A549 (cell line): ENCODE data around the gene SAYSD1. TPM values are rescaled to one million over a fixed set of nuclear protein-coding genes. Genes with fewer than 3 reads are reported as not detected.

Experiments
- ATAC-seq, 2 experiments: fragments of 200-7000 bp in 1 of 2; fragments of >200 bp in 1 of 2; cut with Nextera tagmentation in 1 of 2; cut with Tn5 transposase in 1 of 2; 3 replicates each; pipeline versions ENCODE4 v1.8.0 to v1.9.1; 2018 to 2020; ENCODE audit warnings: mild to moderate bottlenecking in 1 of 2, moderate library complexity in 1 of 2
- CTCF ChIA-PET: fragments of 300-600 bp; sonication (Branson Sonifier 250); formaldehyde crosslinking; extraction: SDS; loops from one replicate; lab custom pipeline; 2021; ENCODE audit warnings: antibody characterized with exemption, inconsistent platforms; lab: Yijun Ruan, JAX
- POLR2A ChIA-PET: fragments of 350-600 bp; formaldehyde crosslinking; extraction: SDS; loops from one replicate; lab custom pipeline; 2021; ENCODE audit warnings: antibody characterized with exemption, inconsistent platforms; lab: Yijun Ruan, JAX
- DNase-seq, 2 experiments: peaks; one replicate each; pipeline versions ENCODE4 v3.0.0 to v3.0.0-alpha.2; 2011 to 2016; ENCODE audit warnings: low read depth in 1 of 2, low spot score in 1 of 2
- FAIRE-seq: peaks from 2 replicates; lab custom pipeline; 2011; peaks lifted over from hg19 to GRCh38; lab: Jason Lieb, UNC
- H3K27ac ChIP-seq, 2 experiments: fragments of >200 bp; sonication (Bioruptor Twin); formaldehyde crosslinking; 3 replicates each; pipeline ENCODE4 v1.5.1; 2016 to 2017
- H3K4me1 ChIP-seq: fragments of >200 bp; sonication (Bioruptor Twin); formaldehyde crosslinking; 3 replicates; pipeline ENCODE4 v1.6.1; 2016
- H3K4me2 ChIP-seq: fragments of >200 bp; sonication (Bioruptor Twin); formaldehyde crosslinking; 3 replicates; pipeline ENCODE4 v1.6.1; 2016
- H3K4me3 ChIP-seq: fragments of >200 bp; sonication (Bioruptor Twin); formaldehyde crosslinking; 3 replicates; pipeline ENCODE4 v1.5.1; 2016
- H3K9me3 ChIP-seq: fragments of >200 bp; sonication (Bioruptor Twin); formaldehyde crosslinking; 3 replicates; pipeline ENCODE4 v1.6.1; 2016
- BHLHE40 ChIP-seq: IDR thresholded peaks from 2 replicates; pipeline ENCODE4 v1.6.1; 2012; ENCODE audit warnings: low read depth, low read length, inconsistent platforms
- CBX2 ChIP-seq: fragments of 200-600 bp; sonication (generic); IDR thresholded peaks from 2 replicates; pipeline ENCODE4 v1.6.1; 2016; ENCODE audit warnings: low read depth, mild to moderate bottlenecking, borderline replicate concordance
- CEBPB ChIP-seq, 2 experiments: fragments of >200 bp in 1 of 2; sonication (Bioruptor Twin) in 1 of 2; formaldehyde crosslinking in 1 of 2; IDR thresholded peaks; 2 replicates each; pipeline ENCODE4 v1.6.1; 2012 to 2016
- EP300 ChIP-seq, 2 experiments: fragments of >200 bp; sonication (Bioruptor Twin); formaldehyde crosslinking; IDR thresholded peaks; 2 replicates in 1 of 2; 3 replicates in 1 of 2; pipeline ENCODE4 v1.6.1; 2016 to 2017
- HEYL ChIP-seq: fragments of 250-450 bp; sonication (Bioruptor Pico); IDR thresholded peaks from 2 replicates; pipeline ENCODE4 v1.8.0; 2021; ENCODE audit warnings: mild to moderate bottlenecking, moderate library complexity
- HOXA7 ChIP-seq: fragments of 250-450 bp; sonication (Bioruptor Pico); IDR thresholded peaks from 2 replicates; pipeline ENCODE4 v1.5.0; 2020; ENCODE audit warnings: mild to moderate bottlenecking, moderate library complexity
- HOXB5 ChIP-seq: fragments of 250-450 bp; sonication (Bioruptor Pico); IDR thresholded peaks from 2 replicates; pipeline ENCODE4 v1.5.0; 2020; ENCODE audit warnings: mild to moderate bottlenecking, moderate library complexity
- KDM1A ChIP-seq: fragments of 200-600 bp; sonication (generic); IDR thresholded peaks from 2 replicates; pipeline ENCODE4 v1.6.1; 2016; ENCODE audit warnings: low read depth, mild to moderate bottlenecking
- MYC ChIP-seq: IDR thresholded peaks from 2 replicates; pipeline ENCODE4 v1.6.1; 2012; ENCODE audit warnings: mild to moderate bottlenecking, inconsistent platforms, low read length, improper control_type of control experiment, borderline replicate concordance
- NR3C1 ChIP-seq: fragments of >200 bp; sonication (Bioruptor Twin); formaldehyde crosslinking; IDR thresholded peaks from 3 replicates; pipeline ENCODE4 v1.6.1; 2017
- PHF8 ChIP-seq: fragments of 200-600 bp; sonication (generic); IDR thresholded peaks from 2 replicates; pipeline ENCODE4 v1.6.1; 2016; ENCODE audit warnings: low read depth, mild to moderate bottlenecking, antibody characterized with exemption, moderate library complexity, borderline replicate concordance
- POLR2AphosphoS2 ChIP-seq: conservative IDR thresholded peaks from 2 replicates; pipeline ENCODE4 v1.6.1; 2012; ENCODE audit warnings: low read length, improper control_type of control experiment, inconsistent platforms
- RAD21 ChIP-seq, 2 experiments: fragments of >200 bp in 1 of 2; sonication (Bioruptor Twin) in 1 of 2; formaldehyde crosslinking in 1 of 2; IDR thresholded peaks in 1 of 2; conservative IDR thresholded peaks in 1 of 2; 2 replicates in 1 of 2; 3 replicates in 1 of 2; pipeline ENCODE4 v1.6.1; 2012 to 2018; ENCODE audit warnings: inconsistent platforms in 1 of 2
- RFX5 ChIP-seq: fragments of 450-650 bp; IDR thresholded peaks from 2 replicates; pipeline ENCODE4 v1.7.1; 2014; ENCODE audit warnings: antibody characterized with exemption, mild to moderate bottlenecking, moderate library complexity
- SREBF2 ChIP-seq: fragments of 450-650 bp; IDR thresholded peaks from 2 replicates; pipeline ENCODE4 v1.6.1; 2014; ENCODE audit warnings: mild to moderate bottlenecking, moderate library complexity
- WGBS: methylation state at CpG from one replicate; pipeline ENCODE4 v1.1.6; 2017; ENCODE audit errors: missing lambda C conversion rate; 5-methylcytosine and 5-hydroxymethylcytosine counted together
- polyA plus RNA-seq, 4 experiments: library from polyadenylated mRNA; depleted of rRNA in 3 of 4; stranded (reverse); fragments of >200 nt; fragmentation: RNase III in 1 of 4; extraction: RNeasy Plus Mini Kit Qiagen cat#74134 plus additional on column Dnase treatment in 1 of 4; gene quantifications; 2 replicates in 3 of 4; 3 replicates in 1 of 4; pipeline ENCODE4 v1.2.3, GENCODE V29; 2011 to 2017
- TF ChIP-seq, protein P1 (sequence below): fragments of 250-450 bp; sonication (Bioruptor Pico); IDR thresholded peaks from 2 replicates; pipeline ENCODE4 v1.5.0; 2021; ENCODE audit warnings: mild to moderate bottlenecking, moderate library complexity, borderline replicate concordance
- TF ChIP-seq, protein P2 (sequence below): fragments of >200 bp; sonication (Bioruptor Twin); formaldehyde crosslinking; IDR thresholded peaks from 3 replicates; pipeline ENCODE4 v1.5.1; 2016
- TF ChIP-seq, protein P3 (sequence below): fragments of 200-600 bp; sonication (generic); IDR thresholded peaks from 2 replicates; pipeline ENCODE4 v1.6.1; 2016; ENCODE audit warnings: antibody characterized with exemption, mild to moderate bottlenecking, moderate library complexity
- TF ChIP-seq, protein P4 (sequence below): fragments of >200 bp; sonication (Bioruptor Twin); formaldehyde crosslinking; IDR thresholded peaks from 2 replicates; pipeline ENCODE4 v1.6.1; 2016

SAYSD1 gene
- polyA plus RNA-seq, 2 of the 4 experiments (the other 2 are of a cell fraction): 8.1 to 15.6 TPM

- TF ChIP-seq, protein P1, sequence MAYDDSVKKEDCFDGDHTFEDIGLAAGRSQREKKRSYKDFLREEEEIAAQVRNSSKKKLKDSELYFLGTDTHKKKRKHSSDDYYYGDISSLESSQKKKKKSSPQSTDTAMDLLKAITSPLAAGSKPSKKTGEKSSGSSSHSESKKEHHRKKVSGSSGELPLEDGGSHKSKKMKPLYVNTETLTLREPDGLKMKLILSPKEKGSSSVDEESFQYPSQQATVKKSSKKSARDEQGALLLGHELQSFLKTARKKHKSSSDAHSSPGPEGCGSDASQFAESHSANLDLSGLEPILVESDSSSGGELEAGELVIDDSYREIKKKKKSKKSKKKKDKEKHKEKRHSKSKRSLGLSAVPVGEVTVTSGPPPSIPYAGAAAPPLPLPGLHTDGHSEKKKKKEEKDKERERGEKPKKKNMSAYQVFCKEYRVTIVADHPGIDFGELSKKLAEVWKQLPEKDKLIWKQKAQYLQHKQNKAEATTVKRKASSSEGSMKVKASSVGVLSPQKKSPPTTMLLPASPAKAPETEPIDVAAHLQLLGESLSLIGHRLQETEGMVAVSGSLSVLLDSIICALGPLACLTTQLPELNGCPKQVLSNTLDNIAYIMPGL (CRISPR knock-in tag): no peak
- no peak for TF ChIP-seq HOXA7 (CRISPR knock-in tag)
These were observed 56.4 kb downstream of the SAYSD1 start (continued) for GRCh38 chr6:39058471-39059147.

- POLR2A ChIA-PET: no interaction called here
- Histone ChIP-seq H3K4me3 (no peak overlapping the region), H3K4me1 (no peaks in the 10 kb centered on the region), H3K4me2 (no peak overlapping the region), H3K9me3 (no peaks in the 10 kb centered on the region), H3K27ac (no peak overlapping the region)
- ATAC-seq (no peak), FAIRE-seq (no peak), DNase-seq (no peak)
- 8% methylated on average over 5 of the region's 17 CpGs for WGBS
- CTCF ChIA-PET: interaction anchor here (0.7 kb wide), 2 partner anchors 9 to 185 kb away, joined by 3 read pairs; no protein-coding TSS in a partner anchor
- TF ChIP-seq CEBPB (IDR thresholded peaks at IDR 0.05): no peak
- TF ChIP-seq EP300 (IDR thresholded peaks at IDR 0.05): no peak
- TF ChIP-seq SREBF2: no peak
- TF ChIP-seq PHF8: no peak
- no peak for TF ChIP-seq KDM1A
- TF ChIP-seq, protein P1 (CRISPR knock-in tag): no peak
- TF ChIP-seq MYC: no peak
- no peak for TF ChIP-seq RAD21 (conservative IDR thresholded peaks at IDR 0.05 in 1 of 2, IDR thresholded peaks at IDR 0.05 in 1 of 2)
These were observed 57.5 kb downstream of the SAYSD1 start for GRCh38 chr6:39057251-39058155.

DNA sequence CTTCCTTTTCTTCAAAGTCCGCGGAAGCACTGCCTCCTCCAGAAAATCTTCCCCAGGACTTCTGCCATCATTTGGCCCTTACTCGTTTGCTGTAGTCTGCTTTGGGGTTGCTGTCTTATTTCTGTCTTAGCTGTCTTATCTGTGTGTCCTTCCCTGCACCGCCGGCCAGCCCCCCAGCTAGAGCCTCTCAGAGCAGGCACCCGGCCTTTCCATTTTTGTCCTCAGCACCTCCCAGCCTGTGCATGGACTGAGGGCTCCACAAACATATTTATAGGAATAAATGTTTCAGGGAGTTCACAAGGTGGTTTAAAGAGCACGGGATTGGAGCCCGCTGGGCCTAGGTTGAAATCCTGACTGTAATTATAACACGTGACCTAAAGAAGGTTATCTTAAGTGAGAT is 58.3 kb downstream of the SAYSD1 start:
- Histone ChIP-seq H3K9me3 (no peaks in the 10 kb centered on the region), H3K4me1 (no peaks in the 10 kb centered on the region), H3K4me2 (no peak overlapping the region), H3K27ac (no peak overlapping the region), H3K4me3 (no peak overlapping the region)
- 61% methylated on average over 9 of the region's 9 CpGs for WGBS
- no peak for FAIRE-seq
- ChIA-PET CTCF (no interaction called here), POLR2A (no interaction called here)
- no peak for DNase-seq
- no peak for ATAC-seq
- TF ChIP-seq NR3C1: no peak
- no peak for TF ChIP-seq HOXB5
- TF ChIP-seq, protein P2, sequence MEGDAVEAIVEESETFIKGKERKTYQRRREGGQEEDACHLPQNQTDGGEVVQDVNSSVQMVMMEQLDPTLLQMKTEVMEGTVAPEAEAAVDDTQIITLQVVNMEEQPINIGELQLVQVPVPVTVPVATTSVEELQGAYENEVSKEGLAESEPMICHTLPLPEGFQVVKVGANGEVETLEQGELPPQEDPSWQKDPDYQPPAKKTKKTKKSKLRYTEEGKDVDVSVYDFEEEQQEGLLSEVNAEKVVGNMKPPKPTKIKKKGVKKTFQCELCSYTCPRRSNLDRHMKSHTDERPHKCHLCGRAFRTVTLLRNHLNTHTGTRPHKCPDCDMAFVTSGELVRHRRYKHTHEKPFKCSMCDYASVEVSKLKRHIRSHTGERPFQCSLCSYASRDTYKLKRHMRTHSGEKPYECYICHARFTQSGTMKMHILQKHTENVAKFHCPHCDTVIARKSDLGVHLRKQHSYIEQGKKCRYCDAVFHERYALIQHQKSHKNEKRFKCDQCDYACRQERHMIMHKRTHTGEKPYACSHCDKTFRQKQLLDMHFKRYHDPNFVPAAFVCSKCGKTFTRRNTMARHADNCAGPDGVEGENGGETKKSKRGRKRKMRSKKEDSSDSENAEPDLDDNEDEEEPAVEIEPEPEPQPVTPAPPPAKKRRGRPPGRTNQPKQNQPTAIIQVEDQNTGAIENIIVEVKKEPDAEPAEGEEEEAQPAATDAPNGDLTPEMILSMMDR: no peak
- TF ChIP-seq, protein P3, sequence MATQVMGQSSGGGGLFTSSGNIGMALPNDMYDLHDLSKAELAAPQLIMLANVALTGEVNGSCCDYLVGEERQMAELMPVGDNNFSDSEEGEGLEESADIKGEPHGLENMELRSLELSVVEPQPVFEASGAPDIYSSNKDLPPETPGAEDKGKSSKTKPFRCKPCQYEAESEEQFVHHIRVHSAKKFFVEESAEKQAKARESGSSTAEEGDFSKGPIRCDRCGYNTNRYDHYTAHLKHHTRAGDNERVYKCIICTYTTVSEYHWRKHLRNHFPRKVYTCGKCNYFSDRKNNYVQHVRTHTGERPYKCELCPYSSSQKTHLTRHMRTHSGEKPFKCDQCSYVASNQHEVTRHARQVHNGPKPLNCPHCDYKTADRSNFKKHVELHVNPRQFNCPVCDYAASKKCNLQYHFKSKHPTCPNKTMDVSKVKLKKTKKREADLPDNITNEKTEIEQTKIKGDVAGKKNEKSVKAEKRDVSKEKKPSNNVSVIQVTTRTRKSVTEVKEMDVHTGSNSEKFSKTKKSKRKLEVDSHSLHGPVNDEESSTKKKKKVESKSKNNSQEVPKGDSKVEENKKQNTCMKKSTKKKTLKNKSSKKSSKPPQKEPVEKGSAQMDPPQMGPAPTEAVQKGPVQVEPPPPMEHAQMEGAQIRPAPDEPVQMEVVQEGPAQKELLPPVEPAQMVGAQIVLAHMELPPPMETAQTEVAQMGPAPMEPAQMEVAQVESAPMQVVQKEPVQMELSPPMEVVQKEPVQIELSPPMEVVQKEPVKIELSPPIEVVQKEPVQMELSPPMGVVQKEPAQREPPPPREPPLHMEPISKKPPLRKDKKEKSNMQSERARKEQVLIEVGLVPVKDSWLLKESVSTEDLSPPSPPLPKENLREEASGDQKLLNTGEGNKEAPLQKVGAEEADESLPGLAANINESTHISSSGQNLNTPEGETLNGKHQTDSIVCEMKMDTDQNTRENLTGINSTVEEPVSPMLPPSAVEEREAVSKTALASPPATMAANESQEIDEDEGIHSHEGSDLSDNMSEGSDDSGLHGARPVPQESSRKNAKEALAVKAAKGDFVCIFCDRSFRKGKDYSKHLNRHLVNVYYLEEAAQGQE: no peak
- TF ChIP-seq, protein P4, sequence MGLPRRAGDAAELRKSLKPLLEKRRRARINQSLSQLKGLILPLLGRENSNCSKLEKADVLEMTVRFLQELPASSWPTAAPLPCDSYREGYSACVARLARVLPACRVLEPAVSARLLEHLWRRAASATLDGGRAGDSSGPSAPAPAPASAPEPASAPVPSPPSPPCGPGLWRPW: no peak
- no peak for TF ChIP-seq CBX2
- TF ChIP-seq SREBF2: no peak
- no peak for TF ChIP-seq POLR2AphosphoS2
- no peak for TF ChIP-seq RFX5
- TF ChIP-seq BHLHE40: no peak
- TF ChIP-seq HEYL (CRISPR knock-in tag): no peak
